ENCODE data around the gene SAFB. TPM values are rescaled to one million over a fixed set of nuclear protein-coding genes. Genes with fewer than 3 reads are reported as not detected.

Gene SAFB
- polyA plus RNA-seq, 3 donors, result 128 to 150 (median 134) TPM

DNA sequence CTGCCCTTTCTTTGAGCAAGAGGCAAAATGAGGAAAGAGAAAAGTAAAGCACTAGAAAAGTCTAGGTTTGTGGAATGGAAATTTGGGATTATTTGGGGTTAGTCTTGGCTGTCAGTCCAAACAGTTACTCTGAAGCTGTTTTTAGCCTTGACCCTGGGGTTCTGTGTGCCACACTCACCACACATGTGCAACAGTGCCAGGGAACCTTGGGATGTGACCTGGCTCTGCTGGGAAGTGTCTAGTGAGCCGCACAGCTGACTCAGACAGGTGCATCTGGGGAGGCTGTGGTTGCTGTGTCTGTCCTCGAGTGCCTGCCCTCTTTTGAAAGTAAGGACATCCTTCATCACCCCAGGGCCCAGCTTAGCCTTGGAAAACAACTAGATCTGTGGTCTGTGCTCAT is 41.6 kb downstream of the SAFB start:
- DNase-seq (ENCODE audit: low read depth in 3 of 3, low spot score in 2 of 3), result no peak

DNA sequence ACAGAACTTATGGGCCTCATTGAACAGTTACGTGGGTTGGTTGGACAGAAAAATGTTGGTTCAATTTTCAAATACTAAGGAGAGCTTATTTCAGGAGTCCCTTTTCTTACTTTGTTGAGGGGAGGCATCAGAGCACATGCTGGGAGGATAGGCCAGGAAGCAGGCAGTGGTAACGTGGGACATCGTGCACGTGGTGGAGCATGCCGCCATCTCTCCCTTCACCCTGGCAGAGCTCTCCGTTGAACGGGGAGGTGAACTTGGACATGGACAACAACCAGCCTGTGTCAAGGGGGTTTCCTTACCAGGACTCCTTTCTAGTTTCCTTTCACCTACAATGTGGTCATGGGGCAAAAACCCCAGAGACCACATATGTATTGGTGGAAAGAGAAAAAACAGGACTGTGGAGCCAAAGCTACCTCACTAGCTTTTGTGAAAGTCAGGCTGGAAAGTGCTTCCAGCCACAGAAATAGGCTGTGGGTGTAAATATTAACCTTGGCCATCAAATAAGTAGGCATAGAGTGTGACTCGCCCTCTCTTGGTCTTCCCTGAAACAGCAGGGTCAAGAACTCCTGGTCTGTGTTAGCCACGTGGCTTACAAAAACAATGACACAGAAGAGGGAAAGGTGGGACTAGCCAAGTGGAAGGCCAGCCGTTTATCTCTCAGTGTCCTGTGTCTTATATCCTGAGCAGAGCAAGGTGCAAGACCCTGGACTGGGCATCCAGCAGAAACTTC is 43.1 kb downstream of the SAFB start:
- no peak for DNase-seq (ENCODE audit: low read depth in 3 of 3, low spot score in 2 of 3)

DNA sequence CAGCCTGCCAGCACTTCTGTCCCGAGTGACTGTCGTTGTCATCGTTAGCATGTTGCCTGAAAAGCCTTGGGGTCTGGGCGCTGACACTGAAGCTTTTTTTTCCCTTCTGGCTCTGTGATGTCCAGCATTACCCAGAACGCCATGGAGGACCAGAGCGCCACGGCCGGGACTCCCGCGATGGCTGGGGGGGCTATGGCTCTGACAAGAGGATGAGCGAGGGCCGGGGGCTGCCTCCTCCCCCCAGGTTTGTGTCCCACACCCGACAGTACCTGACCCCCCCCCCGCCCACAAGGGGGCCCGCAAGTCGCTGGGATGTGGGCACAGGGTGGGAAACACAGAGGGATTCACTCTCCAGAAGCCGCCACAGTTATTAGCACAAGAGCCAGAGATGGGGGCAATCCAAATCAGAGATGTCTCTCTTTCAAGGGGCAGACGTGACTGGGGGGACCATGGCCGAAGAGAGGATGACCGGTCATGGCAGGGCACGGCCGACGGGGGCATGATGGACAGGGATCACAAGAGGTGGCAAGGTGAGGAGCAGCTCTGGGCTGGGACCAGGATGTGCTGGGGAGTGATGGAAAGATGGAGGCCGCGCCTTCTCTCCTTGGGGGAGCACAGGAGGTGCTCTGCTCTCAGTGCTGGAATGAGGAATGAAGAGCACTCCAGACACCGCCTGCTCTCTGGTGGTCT is 44.2 kb downstream of the SAFB start:
- no peak for DNase-seq (ENCODE audit: low read depth in 3 of 3, low spot score in 2 of 3)

DNA sequence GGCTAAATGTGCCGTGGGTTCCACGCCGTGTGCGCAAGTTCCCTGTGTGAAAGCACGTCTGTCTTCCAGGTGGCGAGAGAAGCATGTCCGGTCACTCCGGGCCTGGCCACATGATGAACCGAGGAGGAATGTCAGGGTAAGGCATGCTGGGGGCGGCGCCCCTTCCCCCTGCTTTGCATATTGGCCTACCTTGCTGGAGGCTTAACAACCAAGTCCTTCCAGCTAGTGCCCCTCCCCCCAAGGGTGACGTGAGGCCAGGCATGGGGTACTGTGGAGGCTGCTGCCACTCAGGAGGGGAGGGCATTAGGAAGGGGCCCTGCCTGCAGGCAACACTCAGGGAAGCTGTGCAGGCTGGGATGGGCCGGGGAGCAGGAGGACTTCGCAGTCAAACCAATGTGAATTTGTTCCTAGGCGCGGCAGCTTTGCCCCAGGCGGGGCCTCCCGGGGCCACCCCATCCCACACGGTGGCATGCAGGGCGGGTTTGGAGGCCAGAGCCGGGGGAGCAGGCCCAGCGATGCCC is 44.9 kb downstream of the SAFB start:
- no peak for DNase-seq (ENCODE audit: low read depth in 3 of 3, low spot score in 2 of 3)

DNA sequence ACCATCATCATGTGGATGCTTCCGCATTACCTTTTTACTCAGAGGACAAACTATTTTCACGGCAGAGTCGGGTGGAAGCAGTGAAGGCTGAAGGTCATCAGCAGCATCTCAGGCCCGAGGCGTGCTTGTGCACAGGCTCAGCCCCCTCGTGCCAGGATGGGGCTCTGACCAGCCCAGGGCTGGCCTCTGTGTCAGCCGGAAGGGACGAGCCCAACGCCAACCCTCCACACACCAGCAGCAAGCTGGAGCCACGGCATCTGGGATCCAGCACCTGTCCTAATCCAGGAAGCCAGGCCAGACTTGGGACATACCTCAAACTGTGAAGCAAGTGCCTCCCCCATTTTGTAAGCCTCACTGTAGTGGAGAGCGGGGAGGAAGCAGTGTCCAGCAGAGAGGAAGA is 46.3 kb downstream of the SAFB start:
- no peak for DNase-seq (ENCODE audit: low read depth in 3 of 3, low spot score in 2 of 3)

DNA sequence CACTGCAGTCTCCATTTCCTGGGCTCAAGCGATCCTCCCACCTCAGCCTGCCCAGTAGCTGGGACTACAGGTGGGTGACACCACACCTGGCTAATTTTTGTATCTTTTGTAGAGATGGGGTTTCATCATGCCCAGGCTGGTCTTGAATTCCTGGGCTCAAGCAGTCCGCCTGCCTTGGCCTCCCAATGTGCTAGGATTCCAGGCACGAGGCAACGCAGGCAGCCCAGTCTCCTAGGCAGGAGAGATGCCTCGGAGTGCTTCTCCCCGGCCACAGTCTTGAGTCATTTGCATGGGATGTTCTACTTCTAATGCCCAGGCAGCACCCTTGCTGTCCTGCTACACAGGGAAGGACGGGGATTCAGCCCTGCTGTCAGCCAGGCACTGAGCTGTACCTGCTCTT is 48.7 kb downstream of the SAFB start:
- no peak for DNase-seq (ENCODE audit: low read depth in 3 of 3, low spot score in 2 of 3)

DNA sequence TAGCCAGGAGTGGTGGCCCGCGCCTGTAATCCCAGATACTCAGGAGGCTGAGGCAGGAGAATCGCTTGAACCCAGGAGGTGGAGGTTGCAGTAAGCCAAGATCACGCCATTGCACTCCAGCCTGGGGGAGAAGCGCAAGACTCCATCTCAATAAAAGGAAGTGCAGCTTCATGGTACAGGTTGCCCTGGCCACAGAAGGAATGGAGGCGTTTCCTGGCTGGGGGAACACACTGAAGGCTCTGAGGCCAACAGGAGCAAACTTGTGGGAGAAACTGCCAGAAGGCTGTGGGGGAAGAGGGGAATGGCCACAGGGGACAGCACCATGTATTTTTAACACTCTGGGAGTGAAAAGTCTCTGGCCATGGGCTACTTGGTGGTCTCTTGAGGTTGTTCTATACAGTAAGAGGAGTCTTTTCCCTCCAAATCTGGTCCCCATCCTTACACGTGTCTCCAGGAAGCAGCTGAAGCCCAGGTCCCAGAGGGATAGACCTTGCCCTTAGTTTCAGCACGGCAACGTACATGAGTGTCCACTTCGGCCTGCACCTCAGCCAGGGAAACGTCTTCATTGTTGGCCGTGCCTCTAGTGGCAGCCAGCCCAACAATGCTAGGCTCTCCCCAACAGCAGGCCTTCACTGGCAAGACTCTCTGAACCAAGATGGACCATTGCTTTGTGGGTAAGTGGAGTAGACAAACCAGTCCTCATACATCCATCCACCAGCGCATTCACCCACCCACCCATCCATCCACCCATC is 50.0 kb downstream of the SAFB start:
- DNase-seq (ENCODE audit: low read depth in 3 of 3, low spot score in 2 of 3), result no peak

DNA sequence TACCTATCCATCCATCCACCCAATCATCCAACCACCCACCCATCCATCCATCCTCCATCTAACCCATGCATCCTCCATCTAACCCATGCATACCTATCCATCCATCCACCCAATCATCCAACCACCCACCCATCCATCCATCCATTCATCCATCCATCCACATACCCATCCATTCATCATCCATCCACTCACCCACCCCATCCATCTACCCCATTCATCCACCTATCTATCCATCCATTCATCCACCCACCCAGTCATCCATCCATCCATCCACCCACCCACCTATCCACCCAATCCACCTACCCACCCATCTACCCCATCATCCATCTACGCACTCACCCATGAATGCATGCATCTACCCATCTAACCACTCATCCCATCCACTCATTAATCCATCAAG is 50.9 kb downstream of the SAFB start:
- no peak for DNase-seq (ENCODE audit: low read depth in 3 of 3, low spot score in 2 of 3)

DNA sequence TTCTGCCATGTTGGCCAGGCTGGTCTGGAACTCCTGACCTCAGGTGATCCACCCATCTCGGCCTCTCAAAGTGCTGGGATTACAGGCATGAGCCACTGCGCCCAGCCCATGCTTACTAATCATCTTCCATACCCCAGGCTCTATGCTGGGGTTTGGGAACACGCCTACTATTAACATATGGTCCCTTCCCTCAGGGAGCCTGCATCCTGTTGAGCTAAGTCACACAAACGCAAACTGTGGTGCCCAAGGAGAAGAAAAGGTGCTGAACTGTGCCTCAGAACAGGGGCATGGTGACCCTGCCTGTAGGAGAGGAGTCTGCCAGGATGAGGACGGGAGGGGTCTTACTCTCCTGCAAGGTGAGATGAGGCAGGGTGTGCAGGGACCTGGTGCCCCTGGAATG is 51.8 kb downstream of the SAFB start:
- DNase-seq (ENCODE audit: low read depth in 3 of 3, low spot score in 2 of 3), result no peak

DNA sequence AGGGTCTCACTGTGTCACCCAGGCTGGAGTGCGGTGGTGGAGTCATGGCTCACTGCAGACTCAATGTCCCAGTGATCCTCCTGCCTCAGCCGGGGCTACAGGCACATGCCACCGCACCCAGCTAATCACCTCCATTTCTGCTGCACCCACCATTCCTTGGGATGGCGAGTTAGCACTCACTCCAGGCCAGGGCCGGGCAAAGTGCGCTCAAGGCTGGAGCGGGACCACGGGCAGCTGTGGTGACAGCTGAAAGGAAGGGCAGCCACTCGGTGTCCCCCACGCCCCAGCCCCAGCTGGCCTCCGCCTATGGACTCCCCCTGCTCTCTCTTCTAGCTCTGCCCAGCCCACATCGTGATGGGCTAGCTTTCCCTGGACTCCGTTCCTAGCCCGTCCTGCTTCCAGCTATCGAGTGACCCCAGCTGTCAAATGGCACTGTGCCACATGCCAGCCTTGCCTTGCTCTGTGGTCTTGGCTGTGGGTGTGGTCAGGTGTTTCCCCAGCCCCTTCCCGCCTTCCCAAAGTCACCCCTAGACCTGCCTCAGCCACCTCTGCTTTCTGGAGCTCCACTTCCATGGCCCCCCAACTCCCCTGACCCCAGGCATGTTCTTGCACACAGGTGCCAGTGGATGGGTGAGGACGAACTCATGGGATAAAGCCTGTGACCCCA is 53.4 kb downstream of the SAFB start:
- no peak for DNase-seq (ENCODE audit: low read depth in 3 of 3, low spot score in 2 of 3)

DNA sequence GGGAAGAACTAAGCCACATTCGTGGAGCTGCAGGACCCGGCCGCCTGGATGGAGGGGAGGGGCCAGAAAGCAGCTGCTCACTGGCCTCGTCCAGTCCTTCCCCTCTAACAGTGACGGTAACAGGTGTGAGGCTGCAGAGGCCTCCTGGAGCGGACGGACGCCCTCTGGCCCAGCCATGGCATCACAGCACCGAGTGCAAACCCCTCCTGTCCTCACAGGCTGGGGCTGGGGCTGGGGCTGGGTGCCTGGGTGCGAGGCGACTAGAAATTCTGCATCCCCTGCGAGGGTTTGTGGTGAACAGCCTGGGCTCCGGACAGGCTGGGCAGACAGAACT is 53.9 kb downstream of the SAFB start:
- DNase-seq (ENCODE audit: low read depth in 3 of 3, low spot score in 2 of 3), result no peak

DNA sequence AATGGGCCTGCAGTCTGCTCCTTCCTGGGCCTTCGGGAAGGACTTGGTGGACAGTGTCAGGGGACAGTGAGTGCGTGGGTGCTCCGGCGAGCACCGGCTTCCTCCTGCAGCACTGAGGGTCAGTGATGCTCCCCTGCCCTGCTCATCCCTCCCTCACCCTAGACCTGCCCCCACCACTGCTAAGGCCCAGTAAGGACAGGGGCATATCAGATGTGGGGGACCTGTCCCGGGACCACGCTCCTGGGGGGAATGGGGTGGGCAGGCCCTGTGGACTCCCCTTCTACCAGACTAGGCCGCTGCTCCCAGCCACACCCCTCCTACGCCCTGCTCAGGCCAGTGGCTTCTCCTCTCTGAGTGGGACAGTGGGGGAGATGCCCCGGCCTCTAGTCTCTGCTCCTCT is 54.3 kb downstream of the SAFB start:
- no peak for DNase-seq (ENCODE audit: low read depth in 3 of 3, low spot score in 2 of 3)

DNA sequence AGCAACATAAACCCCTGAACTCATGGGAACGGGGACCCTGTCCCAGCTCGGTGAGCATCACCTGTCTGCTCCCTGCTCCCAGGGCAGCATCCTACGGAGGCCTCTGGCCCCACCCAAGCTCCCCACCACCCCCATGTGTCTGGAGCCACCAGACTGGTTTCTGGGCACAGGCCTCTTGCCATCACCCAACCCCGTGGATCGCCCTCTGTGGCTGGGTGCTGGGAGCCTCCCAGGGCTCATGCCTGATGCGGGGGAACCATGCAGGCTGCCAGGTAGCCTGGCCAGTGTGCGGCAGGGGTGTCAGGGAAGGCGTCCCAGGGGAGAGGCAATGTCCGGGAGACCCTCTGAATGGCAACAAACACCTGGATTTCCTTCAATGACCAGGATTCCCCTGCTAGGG is 54.7 kb downstream of the SAFB start:
- DNase-seq (ENCODE audit: low read depth in 3 of 3, low spot score in 2 of 3), result no peak

DNA sequence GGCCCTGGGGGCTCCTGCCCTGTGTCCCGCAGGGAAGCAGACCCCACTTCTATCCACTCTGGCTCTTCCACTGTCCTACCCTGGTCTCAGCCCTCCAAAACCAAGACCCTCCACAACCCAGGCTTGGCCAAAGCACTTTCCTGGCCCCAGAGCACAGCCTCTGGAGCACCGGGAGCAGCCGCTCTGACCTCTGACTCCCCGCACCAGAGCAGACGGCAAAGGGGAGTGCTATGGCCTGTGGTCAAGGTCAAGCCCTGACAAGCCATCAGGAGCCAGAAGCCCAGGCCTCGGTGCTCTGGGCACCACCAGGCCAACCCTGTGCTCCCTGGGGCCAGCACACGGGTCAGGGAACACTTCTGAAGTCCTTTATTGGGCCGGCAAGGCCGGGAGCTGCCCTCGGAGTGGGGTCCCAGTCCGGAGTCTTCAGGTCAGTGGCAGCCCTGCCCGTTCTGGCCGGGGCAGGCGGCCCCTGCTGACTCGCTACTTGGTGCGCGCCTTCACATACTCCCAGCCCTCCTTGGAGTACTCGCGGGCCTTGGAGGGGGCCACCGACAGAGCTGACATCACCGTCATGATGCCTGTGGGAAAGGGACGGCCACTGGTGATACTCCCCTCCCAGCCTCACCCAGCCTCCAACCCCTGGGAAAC is 55.3 kb downstream of the SAFB start:
- DNase-seq (ENCODE audit: low read depth in 3 of 3, low spot score in 2 of 3), result no peak

DNA sequence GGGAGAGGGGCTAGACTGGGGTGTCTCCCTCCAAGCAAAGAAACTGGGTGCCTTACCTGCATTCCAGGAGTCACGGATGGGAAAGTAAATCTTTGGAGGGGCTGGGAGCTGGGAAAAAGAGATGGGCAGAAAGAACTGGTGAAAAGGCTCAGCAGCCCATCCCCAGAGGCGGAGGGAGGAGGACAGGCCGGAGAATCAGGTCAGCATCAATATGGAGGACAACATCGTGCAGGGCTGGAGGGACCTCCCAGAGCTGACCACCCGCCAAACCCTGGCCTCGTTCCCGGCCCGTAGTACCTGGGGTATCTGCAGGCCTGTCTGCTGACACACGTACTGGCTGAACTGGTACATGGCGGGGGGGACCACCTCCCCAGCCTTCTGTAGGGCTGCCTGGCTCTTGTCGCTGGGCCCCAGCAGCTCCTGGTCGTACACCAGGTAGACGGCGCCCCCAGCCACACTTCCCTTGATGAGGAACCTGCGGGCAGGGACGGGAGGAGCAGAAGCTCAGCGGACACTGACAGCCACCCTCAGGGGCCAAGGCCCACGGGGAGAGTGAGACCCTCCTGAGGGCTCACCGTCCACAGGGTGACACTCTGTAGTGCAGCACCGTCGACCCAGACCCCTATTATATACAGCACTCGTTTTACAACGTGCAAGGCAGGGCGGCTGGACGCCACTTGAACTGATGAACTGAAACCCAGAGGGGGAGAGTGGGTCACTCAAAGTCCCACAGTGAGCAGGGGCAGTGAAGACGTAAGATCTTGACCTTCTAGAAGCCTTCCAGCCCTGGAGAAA is 56.6 kb downstream of the SAFB start:
- DNase-seq (ENCODE audit: low read depth in 3 of 3, low spot score in 2 of 3), result no peak

DNA sequence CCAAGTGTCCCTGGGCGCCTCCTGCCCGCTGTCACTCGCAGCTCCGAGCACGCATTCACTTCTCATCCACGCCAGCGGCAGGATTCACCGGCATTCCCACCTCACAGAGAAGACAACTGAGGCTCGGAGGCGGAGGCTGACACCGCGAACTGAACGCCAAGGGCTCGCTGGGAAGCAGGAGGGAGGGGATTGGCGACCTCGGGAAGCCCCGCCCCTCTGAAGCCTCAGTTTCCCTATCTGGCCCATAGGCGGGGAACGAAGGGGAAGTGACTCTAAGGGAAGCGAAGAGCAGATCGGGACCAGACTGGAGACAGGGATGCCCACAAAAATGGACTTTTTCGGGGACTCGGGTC is 57.2 kb downstream of the SAFB start:
- no peak for DNase-seq (ENCODE audit: low read depth in 3 of 3, low spot score in 2 of 3)

DNA sequence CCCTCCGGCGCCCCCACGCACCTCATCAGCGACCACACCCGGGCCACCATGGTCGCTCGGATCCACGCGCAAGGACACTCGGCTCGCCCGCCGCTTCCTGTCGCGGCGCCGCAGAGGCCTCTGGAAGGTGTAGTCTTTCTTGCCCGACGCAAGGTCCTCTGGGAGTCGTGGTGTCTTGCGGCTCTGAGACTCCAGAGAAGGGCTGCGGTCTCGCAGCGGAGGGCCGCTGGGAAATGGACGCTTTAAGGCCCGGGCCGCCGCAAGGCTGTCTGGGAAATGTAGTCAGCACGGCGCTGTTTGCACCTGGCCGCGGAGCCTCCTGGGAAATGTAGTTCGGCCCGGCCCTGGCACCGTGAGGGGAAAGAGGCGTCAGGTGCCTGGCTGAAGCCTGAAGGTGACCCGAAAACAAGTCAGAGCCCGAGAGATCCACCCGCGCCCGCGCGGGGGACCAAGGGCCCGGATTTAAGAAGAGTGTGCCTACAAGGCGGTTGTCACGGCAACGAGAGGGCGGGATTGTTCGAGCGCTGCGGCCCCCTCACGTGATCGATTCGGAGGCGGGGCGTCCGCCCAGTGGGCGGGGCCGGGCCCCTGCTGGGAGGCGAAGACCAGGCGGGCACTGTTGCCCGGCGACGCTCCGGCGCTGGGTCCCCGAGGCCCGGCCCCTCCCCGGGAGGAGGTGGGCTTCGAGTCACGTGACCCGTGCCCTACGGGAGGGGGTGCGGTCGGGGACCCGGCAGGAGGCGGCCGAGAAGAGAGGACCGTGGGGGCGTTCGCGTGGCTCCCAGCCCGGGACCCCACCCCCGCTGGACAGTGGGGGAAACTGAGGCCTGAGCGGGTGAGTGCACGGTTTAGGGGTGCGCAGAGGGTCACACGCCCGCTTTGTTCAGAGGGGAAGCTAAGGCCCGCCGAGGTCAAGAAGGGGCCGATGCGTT is 57.8 kb downstream of the SAFB start, which contains the start of the genes HSD11B1L and MICOS13:
Gene HSD11B1L, plus strand, starts transcription at position 591 of the 932 bp plus-strand sequence. CDS start 3,806 bp downstream, outside the sequence.
Gene MICOS13, minus strand, starts transcription at position 80 of the 932 bp plus-strand sequence. Its CDS starts 30 bp downstream, at position 50.
- DNase-seq (ENCODE audit: low read depth in 3 of 3, low spot score in 2 of 3), result peak; percentile 96 to 98 (median 98)

DNA sequence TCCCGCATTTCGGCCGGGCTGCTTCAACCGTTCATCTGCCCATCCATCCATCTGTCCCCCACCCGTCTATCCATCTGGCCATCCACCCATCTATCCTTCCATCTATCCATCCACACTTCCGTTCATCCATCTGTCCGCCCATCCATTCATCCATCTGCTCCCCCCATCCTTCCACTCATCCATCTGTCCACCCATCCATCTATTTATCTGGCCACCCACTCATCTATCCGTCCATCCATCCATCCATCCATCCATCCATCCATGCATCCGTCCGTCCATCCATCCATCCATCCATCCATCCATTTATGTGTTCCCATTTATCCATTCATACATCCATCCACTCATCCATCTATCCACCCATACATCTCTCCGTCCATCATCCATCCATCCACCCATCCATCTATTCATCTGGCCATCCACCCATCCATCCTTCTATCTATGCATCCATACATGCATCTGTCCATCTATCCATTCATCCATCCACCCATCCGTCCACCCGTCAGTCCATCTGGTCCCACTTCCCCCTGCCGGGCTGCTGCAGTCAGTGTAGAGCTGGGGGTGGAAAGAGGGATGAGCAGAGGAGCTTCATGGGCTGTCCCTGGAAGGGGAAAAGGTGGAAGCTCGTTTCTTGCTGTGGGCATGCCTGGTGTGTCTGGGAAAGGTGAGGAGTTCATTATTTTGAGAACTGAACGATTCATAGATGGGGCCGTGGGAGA is 58.7 kb downstream of the SAFB start:
- no peak for DNase-seq (ENCODE audit: low read depth in 3 of 3, low spot score in 2 of 3)
